A204.1 (cell line): ENCODE data around the gene VWA2.

Experiments
- FAIRE-seq: peaks from 2 replicates; lab custom pipeline; 2012; peaks lifted over from hg19 to GRCh38; lab: Jason Lieb, UNC

Gene VWA2

DNA sequence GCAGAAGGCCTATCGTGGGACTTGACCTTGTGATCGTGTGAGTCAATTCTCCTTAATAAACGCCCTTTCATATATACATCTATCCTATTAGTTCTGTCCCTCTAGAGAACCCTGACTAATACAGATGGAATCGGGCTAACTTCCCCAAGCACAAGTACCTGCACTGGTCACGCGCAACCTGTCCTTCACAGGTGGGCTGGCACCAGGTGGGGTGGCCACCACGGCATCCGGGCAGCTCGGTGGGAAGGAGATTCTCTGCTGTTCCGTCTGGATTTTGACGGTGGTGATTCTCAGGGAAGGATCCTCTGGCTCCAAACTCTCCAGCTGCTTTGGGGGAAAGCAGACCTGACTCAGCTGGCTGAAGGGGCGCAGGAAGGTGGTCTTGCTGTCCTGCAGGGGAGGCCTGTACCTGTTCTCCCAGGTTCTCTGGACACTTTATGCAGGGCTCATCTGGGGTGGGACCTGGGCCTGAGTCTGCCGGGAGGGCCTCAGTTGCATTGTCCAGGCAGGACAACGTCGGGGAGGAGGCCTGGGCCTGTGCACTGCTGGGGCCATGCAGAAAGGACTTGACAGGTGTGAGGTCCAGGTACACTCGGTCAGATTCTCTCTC lies 61.1 kb downstream of the VWA2 start:
- no peak for FAIRE-seq

DNA sequence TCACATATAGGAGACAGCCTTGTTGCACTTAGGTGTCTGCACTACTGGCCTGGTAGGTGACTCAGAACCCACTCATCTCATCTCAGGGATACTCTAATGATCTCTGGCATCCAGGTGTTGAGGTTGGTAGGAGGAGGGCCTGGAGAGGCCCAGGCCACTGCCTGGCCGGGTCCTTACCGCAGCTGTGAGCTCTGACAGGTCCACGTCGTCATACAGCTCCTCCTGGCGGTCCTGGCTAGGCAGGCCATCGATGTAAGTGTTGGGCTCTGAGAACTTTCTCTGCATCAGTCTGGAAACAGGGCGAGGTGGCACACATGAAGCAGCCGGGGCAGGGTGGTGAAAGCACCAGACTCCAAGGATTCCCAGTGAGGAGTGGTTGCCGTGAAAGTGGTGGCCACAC lies 62.1 kb downstream of the VWA2 start:
- no peak for FAIRE-seq

DNA sequence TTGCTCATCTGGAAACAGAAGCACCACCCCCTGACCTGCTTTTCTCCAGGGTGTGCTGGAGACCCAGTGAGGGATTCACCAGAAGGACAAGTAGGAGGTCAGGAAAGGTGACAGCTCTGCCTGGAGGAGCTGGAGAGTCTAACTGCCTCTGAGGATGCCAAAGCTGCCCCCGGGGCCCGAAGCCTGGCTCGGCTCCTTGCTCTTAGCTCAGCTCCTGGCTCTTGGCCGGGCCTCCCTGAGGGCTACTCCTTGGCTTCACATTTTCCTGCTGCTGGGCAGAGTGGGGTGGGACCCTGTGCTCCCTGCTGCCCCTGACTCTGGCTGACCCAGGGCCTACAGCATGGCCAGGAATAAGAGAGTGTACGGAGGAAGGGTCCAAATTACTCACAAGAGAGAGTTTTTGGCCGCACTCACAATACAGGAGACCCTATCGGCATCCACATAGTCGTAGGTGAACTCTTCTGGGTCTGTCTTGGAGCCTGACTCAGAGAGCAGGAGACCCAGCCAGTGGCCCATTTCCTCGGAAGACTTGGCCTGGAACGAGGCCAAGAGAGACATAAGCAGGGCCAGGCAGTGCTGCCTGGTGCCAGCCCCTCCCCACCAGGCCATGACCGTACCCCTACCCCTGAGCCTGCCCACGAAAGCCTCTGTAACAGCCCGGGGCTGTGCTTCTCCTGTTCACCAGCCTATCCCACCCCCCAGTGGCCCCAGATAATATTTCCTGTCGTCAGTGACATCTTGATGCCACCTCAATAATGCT lies 63.1 kb downstream of the VWA2 start:
- no peak for FAIRE-seq

DNA sequence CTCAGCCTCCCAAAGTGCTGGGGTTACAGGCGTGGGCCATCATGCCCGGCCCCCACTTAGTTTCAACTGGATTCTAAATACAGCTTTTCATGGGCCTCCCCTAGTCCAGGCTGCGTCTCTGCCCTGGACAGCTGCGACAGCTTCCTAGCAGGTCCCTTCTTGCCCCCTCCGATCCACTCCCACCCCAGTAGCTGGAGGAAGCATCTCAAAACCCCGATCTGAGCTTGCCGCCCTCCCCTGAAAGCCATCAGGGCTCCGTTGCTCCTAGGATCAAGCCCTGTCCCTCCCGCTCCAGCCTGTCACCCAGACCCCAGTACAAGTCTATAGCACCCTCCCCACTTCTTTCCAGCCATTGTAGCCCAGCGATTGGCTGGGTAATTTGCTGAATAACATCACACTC lies 64.5 kb downstream of the VWA2 start:
- FAIRE-seq = no peak

DNA sequence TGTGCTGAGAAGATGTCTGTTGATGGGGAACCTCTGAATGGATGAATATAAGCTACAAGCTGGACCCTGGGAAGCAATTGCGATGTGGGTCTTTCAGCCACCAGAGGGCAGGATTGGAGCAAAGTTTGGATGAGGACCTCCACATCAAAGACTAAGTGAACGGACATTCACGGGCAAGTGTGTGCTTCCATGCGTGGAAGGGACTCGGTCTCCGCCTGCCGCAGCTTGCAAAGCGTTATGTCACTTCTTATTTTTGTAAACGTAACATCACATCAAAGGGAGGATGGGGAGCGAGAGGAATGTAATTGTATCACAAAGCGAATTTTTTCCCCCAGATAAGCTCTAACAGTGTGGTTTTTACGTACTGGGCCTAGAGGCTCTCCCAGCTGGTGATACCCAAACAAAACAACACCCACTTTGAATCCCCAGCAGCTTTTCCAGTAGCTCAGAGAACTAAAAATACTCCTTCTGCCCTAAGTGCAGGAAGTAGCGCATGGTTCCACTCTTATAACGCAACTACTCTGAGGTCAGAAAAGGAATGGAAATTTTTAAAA lies 65.0 kb downstream of the VWA2 start:
- FAIRE-seq = peak; percentile 80

DNA sequence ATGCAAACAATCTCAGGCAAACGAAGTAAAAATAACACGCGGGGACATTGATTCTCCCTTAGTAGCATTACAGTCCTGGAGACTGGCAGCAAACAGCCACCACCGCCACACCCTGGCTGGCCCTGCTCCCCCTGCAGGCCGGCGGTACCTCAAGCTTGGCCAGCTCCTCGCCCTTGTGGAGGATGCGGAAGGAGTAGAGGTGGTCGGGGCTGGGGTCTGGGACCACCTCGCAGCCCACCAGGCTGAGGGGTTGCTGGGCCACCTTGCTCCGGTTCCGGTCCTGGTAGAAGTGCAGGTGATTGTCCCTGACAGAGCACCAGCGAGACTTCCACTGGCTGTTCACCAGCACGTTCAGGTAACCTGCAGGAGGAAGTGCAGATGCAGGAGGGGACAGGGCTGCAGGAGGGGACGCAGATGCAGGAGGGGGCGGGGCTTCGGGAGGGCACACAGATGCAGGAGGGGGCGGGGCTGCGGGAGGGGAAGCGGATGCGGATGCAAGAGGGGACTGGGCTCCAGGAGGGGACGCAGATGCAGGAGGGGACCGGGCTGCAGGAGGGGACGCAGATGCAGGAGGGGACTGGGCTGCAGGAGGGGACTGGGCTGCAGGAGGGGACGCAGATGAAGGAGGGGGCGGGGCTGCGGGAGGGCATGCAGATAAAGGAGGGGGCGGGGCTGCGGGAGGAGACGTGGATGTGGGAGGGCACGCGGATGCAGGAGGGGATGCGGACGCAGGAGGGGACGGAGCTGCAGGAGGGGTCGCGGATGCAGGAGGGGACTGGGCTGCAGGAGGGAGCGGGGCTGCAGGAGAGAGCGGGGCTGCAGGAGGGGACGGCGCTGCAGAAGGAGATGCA lies 65.7 kb downstream of the VWA2 start:
- no peak for FAIRE-seq

DNA sequence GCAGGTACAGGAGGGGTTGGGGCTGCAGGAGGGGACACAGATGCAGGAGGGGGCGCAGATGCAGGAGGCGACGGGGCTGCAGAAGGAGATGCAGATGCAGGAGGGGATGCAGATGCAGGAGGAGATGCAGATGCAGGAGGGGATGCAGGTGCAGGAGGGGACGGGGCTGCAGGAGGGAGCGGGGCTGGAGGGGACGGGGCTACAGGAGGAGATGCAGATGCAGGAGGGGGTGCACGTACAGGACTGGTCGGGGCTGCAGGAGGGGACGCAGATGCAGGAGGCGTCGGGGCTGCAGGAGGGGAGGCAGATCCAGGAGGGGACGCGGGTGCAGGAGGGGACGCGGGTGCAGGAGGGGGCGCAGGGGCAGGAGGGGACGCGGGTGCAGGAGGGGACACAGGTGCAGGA lies 66.5 kb downstream of the VWA2 start:
- no peak for FAIRE-seq

DNA sequence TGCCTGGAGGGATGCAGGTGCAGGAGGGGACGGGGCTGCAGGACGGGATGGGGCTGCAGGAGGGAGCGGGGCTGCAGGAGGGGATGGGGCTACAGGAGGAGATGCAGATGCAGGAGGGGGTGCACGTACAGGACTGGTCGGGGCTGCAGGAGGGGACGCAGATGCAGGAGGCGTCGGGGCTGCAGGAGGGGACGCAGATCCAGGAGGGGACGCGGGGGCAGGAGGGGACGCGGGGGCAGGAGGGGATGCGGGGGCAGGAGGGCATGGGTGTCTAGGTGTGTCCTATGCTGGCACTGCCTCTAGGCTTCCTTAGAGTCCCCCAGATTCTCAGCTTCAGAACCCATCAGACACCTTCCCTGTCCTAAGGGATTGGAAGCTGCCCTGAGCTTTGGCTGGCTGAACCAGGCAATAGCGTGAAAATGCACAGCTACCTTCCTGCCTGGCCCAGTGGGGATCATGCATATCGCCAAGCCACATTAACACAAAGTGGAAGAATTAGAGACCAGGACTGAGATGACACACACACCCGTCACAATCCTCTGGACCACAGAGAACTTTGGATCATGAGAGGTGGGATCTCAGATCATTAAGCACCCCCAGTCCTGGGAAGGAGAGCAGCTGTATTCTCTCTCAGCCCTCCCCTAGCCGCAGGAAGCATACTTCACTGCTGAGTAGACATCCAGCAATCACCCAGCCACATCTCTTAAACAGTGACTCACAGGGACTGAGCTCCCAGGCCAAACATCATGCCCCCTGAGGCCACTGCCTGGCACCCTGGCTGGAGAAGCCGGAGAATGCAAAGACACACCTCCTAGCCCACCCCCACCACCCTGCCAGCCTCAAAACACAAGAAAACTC lies 67.3 kb downstream of the VWA2 start:
- no peak for FAIRE-seq

DNA sequence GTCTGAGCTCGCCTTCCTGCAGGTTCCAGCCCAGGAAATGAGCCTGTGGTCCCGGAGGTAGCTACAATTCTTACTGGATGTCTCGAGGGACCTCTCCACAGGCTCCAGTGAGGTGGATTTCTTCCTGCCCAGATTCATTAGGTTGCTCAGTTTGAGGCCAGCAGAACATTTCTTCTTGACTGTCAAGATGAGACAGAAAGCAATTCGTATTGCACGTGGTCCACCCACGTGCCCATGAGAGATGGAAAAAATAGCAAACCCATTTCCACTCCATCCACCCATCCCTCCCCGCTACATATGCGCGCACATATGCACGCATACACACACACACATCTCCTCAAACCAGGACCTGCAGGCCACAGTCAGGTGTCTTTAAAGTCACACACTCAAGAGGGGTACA lies 68.7 kb downstream of the VWA2 start:
- no peak for FAIRE-seq

DNA sequence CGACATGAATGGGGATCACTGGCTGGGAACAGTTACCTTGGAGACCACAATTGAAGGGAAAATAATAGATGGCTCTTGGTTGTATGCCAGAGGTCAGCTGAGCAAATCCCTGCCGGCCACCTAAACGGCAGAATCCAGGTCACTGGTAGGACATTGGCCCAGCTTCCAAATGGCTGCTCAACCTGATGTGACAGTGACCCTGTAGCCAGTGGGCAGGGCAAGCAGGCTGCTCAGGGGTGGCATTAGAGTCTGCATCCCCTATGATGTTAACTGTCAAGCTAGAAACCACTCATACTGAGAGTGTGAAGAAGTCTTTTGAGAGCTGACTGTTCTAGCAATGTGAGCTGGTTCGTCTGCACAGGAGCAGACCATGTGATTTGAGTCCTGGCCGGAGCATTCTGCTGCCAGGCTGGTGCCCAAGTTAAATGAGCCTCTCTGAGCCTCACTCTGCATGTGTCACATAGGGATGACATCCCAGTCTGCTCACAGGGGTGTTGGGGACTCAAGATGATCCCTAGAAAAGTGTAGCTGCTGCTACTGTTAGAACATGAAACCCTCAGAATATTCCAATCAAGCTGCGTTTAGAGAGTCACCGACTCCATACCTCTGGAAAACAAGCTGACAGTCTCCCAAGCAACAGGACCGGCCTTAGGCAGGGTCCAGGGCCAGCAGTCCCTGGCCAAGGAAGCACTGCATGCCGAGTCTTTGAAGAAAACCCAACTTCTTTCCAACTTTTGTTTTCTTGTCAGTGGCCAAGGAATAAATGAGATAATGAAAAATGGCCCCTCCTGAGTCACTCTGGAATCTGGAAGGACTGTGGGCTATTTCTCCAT lies 69.7 kb downstream of the VWA2 start:
- no peak for FAIRE-seq

DNA sequence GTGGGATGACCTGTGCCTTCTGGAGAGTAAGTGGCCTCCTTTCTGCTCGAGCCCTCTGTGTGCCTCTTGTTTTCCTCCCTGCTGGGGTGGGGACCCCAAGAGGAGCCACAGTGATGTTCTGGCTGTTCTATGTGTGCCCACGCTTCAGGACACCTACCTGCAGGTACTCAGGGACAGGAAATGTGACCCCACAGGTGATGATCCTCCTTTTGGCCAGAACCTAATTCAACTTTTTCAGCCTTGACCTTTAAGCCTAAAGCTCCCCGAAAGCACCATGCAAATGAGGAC lies 70.3 kb downstream of the VWA2 start:
- FAIRE-seq = no peak

DNA sequence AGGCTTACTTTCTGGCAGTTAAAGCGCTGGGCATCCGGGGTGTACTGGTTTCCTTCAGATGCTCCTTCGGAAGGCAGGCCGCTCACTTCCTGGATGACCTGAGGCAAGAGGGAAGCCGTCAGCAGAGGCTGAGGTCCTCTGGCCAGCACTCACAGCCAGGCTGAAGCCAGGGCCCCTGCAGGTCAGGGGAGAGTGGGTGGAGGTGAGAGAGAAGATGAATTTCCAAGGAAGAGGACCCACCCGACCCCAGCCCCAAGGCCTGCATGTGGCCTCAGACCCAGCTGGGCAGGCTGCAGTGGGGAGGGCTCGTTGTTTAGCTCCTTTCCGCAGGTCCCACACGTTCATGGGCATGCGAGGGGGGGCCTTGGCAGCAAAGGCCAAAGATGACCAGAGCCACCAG lies 71.3 kb downstream of the VWA2 start:
- no peak for FAIRE-seq

DNA sequence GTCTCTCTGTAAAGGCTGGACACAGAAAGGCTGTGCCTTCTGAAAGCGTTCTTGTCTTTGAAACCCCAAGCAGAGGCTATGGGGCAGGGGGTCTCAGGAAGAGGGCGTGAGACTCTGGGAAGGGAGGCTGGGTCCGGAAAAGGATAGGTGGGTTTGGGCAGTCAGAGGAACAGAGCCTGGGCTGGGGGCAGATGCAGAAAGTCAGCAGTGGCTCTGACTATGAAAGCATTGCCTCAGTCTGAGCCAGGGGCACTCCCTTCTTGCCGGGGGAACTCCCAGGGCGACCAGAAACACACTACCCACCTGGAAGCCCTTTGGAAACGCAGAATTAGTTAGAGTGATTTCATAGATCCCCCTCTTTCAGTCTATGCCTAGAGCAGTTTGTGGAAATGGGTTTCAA lies 72.0 kb downstream of the VWA2 start:
- no peak for FAIRE-seq

DNA sequence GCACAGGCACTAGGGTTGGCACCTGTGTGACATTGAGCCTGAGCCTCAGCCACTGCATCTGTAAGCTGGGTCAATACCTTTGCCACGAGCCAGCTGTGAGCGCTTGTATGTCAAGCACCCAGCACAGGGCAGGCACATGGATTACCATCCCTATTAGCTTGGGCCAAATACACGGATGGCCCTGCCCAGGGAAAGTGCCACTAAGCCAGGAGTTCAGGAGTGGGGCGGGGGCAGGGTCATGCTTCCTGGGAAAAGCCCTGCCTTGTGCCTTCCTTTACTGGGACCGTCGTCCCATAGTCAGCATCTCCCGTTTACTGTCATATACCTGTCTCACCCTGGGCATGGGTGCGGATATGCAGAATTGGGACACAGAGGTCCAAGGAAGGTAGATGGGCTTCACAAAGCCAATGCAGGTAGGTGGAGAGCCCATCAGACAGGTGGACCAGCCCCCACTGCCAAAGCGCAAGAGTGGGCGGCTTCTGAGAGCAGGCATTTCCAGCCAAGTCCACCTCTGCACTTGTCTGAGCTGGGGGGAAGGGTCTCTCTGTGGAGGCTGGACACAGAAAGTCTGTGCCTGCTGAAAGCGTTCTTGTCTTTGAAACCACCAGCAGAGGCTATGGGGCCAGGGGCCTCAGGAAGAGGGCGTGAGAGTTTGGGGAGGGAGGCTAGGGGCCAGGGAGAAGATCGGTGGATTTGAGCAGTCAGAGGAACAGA lies 72.6 kb downstream of the VWA2 start:
- FAIRE-seq = no peak

DNA sequence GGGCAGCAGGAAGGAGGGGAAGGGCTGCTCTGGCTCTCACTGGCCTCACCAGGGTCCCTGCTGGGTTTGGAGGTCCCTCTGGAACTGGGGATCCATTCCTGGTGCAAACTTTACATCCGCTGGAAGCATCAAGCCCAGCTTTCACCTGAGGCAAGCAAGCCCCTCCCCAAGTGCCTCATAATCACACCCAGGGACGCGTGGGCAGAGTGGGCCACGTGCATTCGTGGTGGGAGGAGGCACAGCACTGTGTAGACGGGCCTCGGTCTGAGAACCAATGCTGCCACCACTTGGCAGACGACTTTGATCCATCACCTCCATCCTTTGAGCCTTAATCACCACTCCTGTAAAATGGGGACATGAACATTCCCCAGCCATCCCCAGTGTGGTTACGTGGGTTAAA lies 74.1 kb downstream of the VWA2 start:
- no peak for FAIRE-seq

DNA sequence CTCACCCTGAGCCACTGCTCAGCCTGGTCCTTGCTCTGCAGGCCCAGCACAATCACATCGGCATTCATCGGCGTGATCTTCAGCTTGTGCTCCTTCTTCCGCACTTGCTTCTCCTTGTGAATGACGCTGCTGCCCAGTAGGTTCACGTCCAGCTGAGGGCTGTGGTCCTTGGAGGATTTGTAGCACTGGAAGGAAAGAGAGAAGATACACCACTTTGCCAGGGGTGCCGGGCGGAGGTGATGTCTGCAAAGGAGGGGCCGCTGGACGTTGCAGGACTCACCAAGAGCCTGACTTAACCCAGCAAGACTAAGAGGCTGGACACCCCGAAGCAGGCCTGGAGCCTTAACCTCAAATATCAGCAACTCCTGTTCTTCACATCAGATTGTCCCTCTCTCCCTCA lies 74.8 kb downstream of the VWA2 start:
- FAIRE-seq = no peak

DNA sequence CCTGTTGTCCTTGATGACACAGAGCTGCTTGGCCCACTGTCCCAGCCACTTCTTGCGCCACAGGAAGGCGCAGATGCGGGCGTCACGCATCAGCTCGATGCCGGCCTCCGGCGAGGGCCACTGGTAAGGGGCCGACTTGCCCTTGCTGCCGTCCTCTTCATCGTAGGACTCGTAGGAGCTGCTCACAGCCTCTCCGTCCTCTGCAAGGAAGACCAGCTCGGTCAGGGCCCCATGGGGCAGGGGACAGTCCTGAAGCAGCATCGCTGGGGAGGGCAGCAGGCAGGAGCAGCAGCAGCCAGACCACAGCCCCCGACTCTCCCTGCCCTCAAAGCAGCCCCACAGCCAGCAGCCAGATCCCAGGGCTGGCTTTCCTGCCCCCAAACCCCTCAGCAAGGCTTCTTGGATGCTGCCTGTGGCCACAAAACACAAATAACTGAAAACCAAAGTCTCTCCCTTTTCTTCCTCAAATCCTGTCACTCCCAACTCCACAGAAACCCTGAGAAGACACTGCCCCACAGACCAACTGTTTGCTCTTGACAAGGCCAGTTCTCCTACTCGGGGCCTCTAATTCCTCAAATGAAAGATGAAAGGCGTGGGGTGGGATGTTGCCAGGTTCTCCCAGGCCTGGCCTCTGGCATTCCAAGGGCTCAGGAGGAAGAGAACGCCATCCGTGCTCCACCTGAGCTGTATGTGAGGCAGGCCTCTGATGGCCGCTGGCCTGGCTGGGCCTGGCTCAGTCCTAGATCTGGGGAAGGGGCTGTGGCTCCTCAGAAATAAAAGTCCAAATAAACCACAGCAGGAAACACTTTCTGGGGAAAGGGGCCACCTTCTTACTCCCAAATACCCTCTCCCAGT lies 76.7 kb downstream of the VWA2 start:
- no peak for FAIRE-seq

DNA sequence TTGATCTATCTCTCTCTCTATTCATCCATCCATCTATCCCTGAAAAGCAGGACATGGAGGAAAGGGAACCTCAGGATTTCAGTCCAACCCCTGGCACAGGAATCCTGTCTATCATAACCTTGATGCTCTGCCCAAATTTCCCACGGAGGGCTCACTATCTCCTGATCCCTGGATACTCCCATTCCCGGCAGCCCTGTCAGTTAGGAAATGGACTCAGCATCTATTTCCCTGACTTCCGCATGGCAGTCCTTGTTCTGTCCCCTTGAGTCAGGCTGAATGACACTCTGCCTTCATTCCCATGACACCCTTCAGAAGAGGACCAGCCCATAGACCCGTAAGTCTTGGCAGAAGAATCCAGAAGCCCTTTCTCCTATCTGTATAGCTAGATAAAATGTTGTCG lies 77.7 kb downstream of the VWA2 start:
- no peak for FAIRE-seq

DNA sequence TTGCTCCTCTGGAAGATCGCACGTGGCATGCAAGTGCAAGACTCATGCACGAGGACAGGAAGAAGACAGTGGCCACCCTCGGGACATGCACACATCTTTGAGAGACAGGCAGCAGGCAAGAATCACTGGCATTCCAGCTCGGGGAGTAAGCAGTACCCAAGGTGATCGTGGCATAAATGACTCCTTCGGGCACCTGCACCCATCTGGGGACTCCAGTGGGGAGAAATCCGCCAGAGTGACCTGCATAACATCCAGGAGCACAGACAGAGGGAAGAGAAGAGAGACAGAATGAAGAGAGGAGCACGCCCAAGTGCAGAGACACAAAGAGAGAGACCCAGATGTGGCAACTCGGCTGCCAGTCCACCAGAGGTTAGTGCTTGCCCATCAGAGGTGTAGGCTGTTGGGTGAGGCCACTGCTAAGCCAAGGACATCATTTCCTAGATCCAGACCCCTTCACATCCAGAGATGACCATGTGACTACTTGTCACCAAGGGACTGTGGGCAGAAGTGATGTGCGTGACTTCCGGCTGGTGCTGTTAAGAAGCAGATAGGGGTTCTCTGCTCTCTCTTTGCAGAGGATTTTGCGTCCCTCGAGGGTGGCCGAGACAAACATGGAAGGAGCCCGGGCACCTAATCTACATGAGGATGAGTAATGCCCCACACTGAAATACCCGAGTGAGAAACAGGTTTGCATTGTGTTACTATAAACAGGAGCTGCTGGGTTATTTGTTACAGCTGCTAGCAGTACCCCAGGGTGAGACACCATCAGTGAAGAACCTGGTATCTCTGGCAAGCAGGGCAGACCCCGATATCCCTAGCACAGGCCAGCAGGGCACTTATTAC lies 80.6 kb downstream of the VWA2 start:
- FAIRE-seq = no peak
